Endothelial cell of umbilical vein (primary cell): ENCODE results near the gene AFG1L. TPM values are rescaled to one million over a fixed set of nuclear protein-coding genes. Genes with fewer than 3 reads are reported as not detected.

Experiments used
- BruUV-seq: library from RNA; stranded (reverse); fragments of 400-500 nt; replicated peaks from 2 replicates; lab custom pipeline; 2021; lab: Mats Ljungman, UMichigan
- CTCF ChIA-PET: fragments of 300-600, 350-600 bp; sonication (Branson Sonifier 250); formaldehyde crosslinking; loops from one replicate; lab custom pipeline; 2021; ENCODE audit warnings: antibody characterized with exemption, inconsistent platforms; lab: Charles Lee
- POLR2A ChIA-PET: fragments of 300-600, 350-600 bp; sonication (Branson Sonifier 250); formaldehyde crosslinking; loops from one replicate; lab custom pipeline; 2021; ENCODE audit warnings: antibody characterized with exemption, inconsistent platforms; lab: Charles Lee
- DNase-seq: peaks from one replicate; pipeline ENCODE4 v3.0.0-alpha.2; 2011; ENCODE audit warnings: low read depth, low spot score
- FAIRE-seq: peaks from 2 replicates; lab custom pipeline; 2011; peaks lifted over from hg19 to GRCh38; lab: Jason Lieb, UNC
- H2AFZ ChIP-seq: 2 replicates; pipeline ENCODE4 v1.6.0; 2012; ENCODE audit warnings: low read depth, low read length, control low read depth, inconsistent platforms
- H3K27ac ChIP-seq: 2 replicates; pipeline ENCODE4 v1.5.1; 2011; ENCODE audit warnings: low read depth, mild to moderate bottlenecking, control low read depth, low read length, moderate library complexity; ENCODE audit not compliant: insufficient read depth
- H3K27me3 ChIP-seq, 2 experiments: 2 replicates each; pipeline versions ENCODE4 v1.6.0 to v1.6.1; 2011; ENCODE audit warnings: low read length in 2 of 2, mixed read lengths in 1 of 2; ENCODE audit not compliant: control insufficient read depth in 2 of 2, insufficient read depth in 2 of 2
- H3K36me3 ChIP-seq, 2 experiments: 2 replicates in 1 of 2; 3 replicates in 1 of 2; pipeline ENCODE4 v1.5.1; 2011; ENCODE audit warnings: low read length in 2 of 2, mild to moderate bottlenecking in 1 of 2, moderate library complexity in 1 of 2; ENCODE audit not compliant: control insufficient read depth in 2 of 2, insufficient read depth in 2 of 2; ENCODE audit errors: extremely low read depth in 1 of 2
- H3K4me1 ChIP-seq: 3 replicates; pipeline ENCODE4 v1.5.1; 2011; ENCODE audit warnings: mild to moderate bottlenecking, low read length; ENCODE audit not compliant: control insufficient read depth, insufficient read depth; ENCODE audit errors: extremely low read depth
- H3K4me2 ChIP-seq: 2 replicates; pipeline ENCODE4 v1.6.1; 2011; ENCODE audit warnings: low read length, control low read depth, mixed read lengths; ENCODE audit not compliant: insufficient read depth
- H3K4me3 ChIP-seq, 3 experiments: fragments of 200-600 bp in 1 of 3; sonication (generic), shearing (Covaris generic) in 1 of 3; replicated peaks in 1 of 3; 2 replicates each; pipeline ENCODE4 v1.5.1; 2011 to 2016; ENCODE audit warnings: control low read depth in 3 of 3, low read length in 3 of 3, mild to moderate bottlenecking in 2 of 3, inconsistent platforms in 1 of 3, low read depth in 1 of 3, moderate library complexity in 1 of 3; ENCODE audit not compliant: insufficient read depth in 1 of 3
- H3K79me2 ChIP-seq: 2 replicates; pipeline ENCODE4 v1.6.0; 2012; ENCODE audit warnings: low read length, inconsistent platforms; ENCODE audit not compliant: control insufficient read depth, insufficient read depth
- H3K9ac ChIP-seq: replicated peaks from 2 replicates; pipeline ENCODE3; 2011; ENCODE audit warnings: low read length, control low read depth; ENCODE audit not compliant: insufficient read depth; ENCODE audit errors: extremely low read depth
- H3K9me1 ChIP-seq: replicated peaks from 3 replicates; pipeline ENCODE4 v1.6.0; 2011; ENCODE audit warnings: mild to moderate bottlenecking, low read length; ENCODE audit not compliant: control insufficient read depth, insufficient read depth; ENCODE audit errors: extremely low read depth
- H3K9me3 ChIP-seq: replicated peaks from 2 replicates; pipeline ENCODE4 v1.5.1; 2012; ENCODE audit warnings: low read length, inconsistent platforms; ENCODE audit not compliant: control insufficient read depth, insufficient read depth
- H4K20me1 ChIP-seq: replicated peaks from 2 replicates; pipeline ENCODE3; 2011; ENCODE audit warnings: mild to moderate bottlenecking, low read length; ENCODE audit not compliant: control insufficient read depth, insufficient read depth; ENCODE audit errors: extremely low read depth
- CTCF ChIP-seq, 2 donors: IDR thresholded peaks; 1 replicate in 1 of 2; 2 replicates in 1 of 2; pipeline ENCODE4 v1.5.1; 2011; ENCODE audit warnings: low read length in 2 of 2, mild to moderate bottlenecking in 2 of 2, moderate library complexity in 2 of 2, control low read depth in 1 of 2, inconsistent platforms in 1 of 2, low read depth in 1 of 2; ENCODE audit not compliant: insufficient read depth in 1 of 2; ENCODE audit errors: extremely low read depth in 1 of 2
- GATA2 ChIP-seq: IDR thresholded peaks from 2 replicates; pipeline ENCODE4 v1.7.0; 2011; ENCODE audit warnings: low read depth, mild to moderate bottlenecking, moderate library complexity, mixed read lengths, low read length; ENCODE audit not compliant: insufficient read length, insufficient read depth
- JUN ChIP-seq: IDR thresholded peaks from 2 replicates; pipeline ENCODE4 v1.6.1; 2011; ENCODE audit warnings: borderline replicate concordance, low read depth; ENCODE audit not compliant: insufficient read length, insufficient read depth
- MAX ChIP-seq: IDR thresholded peaks from 2 replicates; pipeline ENCODE4 v1.6.1; 2011; ENCODE audit not compliant: insufficient read depth, insufficient read length
- MYC ChIP-seq: IDR thresholded peaks from one replicate; pipeline ENCODE4 v1.6.1; 2011; ENCODE audit warnings: mild to moderate bottlenecking, low read depth, low read length
- dilution Hi-C: fragments of 300-500 bp; cut with MboI; formaldehyde crosslinking; loops from one replicate; pipeline ENCODE4 v1.15.0; 2019; ENCODE audit warnings: low sequenced_read_pairs; ENCODE audit not compliant: extremely low pct_ligation_motif_present
- intact Hi-C: fragments of 100-400 bp; cut with micrococcal nuclease; formaldehyde crosslinking; loops from one replicate; pipeline ENCODE4 v1.10.0; 2022
- polyA plus RNA-seq, 4 experiments: library from polyadenylated mRNA; depleted of rRNA in 3 of 4; stranded (reverse) in 3 of 4; unstranded in 1 of 4; fragments of >200 nt; gene quantifications; 2 replicates each; pipeline versions ENCODE4 v1.2.1 to v1.2.3, GENCODE V29; 2011 to 2012; ENCODE audit warnings: missing spikeins in 1 of 4
- total RNA-seq: library from RNA; stranded (reverse); gene quantifications from 2 replicates; pipeline ENCODE4 v1.2.3, GENCODE V29; 2021

Gene AFG1L
- total and polyA plus RNA-seq, 2 donors (not counting 3 experiments of a cell fraction or from before 2014, with no cell fraction given) = 1.0 to 6.2 TPM

- Histone ChIP-seq H2AFZ (no peak overlapping the region), H3K9me3 (no peaks in the 10 kb centered on the region), H3K79me2 (no peaks in the 10 kb centered on the region), H3K4me1 (no peaks in the 10 kb centered on the region), H3K9me1 (no peaks in the 10 kb centered on the region), H3K4me3 (no peak overlapping the region), H3K4me2 (no peak overlapping the region), H3K27ac (no peak overlapping the region), H3K9ac (no peak overlapping the region), H4K20me1 (no peaks in the 10 kb centered on the region), H3K36me3 (no peaks in the 10 kb centered on the region), H3K27me3 (no peaks in the 10 kb centered on the region)
- ChIA-PET POLR2A (no interaction called here), CTCF (interaction anchor here (1.3 to 9.8 kb wide), 5 partner anchors 12 to 382 kb away, joined by 4 to 212 read pairs (median 6); partner anchors contain the start of gene SNX3)
- no peak for FAIRE-seq
- no peak for TF ChIP-seq JUN
- TF ChIP-seq MAX = no peak
- TF ChIP-seq CTCF (IDR thresholded peaks at IDR 0.05; ENCODE audit: extremely low read depth in 1 of 2, insufficient read depth in 1 of 2, low read depth in 1 of 2, low read length in 2 of 2) = no peak
- no peak for TF ChIP-seq MYC
- TF ChIP-seq GATA2 = no peak
- DNase-seq = no peak
- intact Hi-C loops = loop anchor here (5.0 to 10.0 kb wide), 2 partner anchors 327 to 510 kb away; partner anchors contain the start of gene NR2E1
- dilution Hi-C loops = no loop called here
- no TSS peak for BruUV-seq
These were observed 199.6 kb downstream of the AFG1L start for GRCh38 chr6:108494434-108494833.
